ENCODE measurements around the gene ZNF674.

DNA sequence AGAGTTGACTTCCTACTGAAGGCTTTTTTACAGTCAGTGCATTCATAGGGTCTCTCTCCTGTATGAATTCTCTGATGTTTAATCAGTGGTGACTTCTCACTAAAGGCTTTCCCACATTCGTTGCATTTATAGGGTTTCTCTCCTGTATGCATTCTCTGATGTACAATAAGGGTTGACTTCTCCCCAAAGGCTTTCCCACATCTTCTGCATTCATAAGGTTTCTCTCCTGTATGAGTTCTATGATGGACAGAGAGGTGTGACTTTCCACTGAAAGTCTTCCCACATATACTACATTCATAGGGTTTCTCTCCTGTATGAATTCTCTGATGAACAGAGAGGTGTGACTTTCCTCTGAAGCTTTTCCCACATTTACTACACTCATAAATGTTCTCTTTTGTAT, 45.2 kb downstream of the ZNF674 start:
- no peak for TF ChIP-seq POLR2A (IDR thresholded peaks at IDR 0.05)
- TF ChIP-seq, protein P1, sequence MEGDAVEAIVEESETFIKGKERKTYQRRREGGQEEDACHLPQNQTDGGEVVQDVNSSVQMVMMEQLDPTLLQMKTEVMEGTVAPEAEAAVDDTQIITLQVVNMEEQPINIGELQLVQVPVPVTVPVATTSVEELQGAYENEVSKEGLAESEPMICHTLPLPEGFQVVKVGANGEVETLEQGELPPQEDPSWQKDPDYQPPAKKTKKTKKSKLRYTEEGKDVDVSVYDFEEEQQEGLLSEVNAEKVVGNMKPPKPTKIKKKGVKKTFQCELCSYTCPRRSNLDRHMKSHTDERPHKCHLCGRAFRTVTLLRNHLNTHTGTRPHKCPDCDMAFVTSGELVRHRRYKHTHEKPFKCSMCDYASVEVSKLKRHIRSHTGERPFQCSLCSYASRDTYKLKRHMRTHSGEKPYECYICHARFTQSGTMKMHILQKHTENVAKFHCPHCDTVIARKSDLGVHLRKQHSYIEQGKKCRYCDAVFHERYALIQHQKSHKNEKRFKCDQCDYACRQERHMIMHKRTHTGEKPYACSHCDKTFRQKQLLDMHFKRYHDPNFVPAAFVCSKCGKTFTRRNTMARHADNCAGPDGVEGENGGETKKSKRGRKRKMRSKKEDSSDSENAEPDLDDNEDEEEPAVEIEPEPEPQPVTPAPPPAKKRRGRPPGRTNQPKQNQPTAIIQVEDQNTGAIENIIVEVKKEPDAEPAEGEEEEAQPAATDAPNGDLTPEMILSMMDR (IDR thresholded peaks at IDR 0.05) = no peak
- no peak for TF ChIP-seq POLR2AphosphoS5 (IDR thresholded peaks at IDR 0.05; ENCODE audit: insufficient read depth in 1 of 2, low read depth in 1 of 2)
